HG03342 (cell line): Measurements from ENCODE around the gene TMPRSS6.

Source experiments
- ATAC-seq: cut with Tn5 transposase; IDR thresholded peaks from one replicate; pipeline ENCODE4 v1.9.1; 2021; ENCODE audit warnings: mild to moderate bottlenecking, moderate library complexity; ENCODE audit not compliant: unreplicated experiment

Gene TMPRSS6

GRCh38 chr22:37017356-37017755 is 92.2 kb downstream of the TMPRSS6 start:
- ATAC-seq: no peak

GRCh38 chr22:37016134-37016910 is 93.2 kb downstream of the TMPRSS6 start:
- ATAC-seq: no peak

GRCh38 chr22:37015587-37015878 is 94.0 kb downstream of the TMPRSS6 start:
- ATAC-seq: no peak
